Heart left ventricle (tissue), 13 donors: ENCODE measurements around the gene TSSC4.

Source experiments
- POLR2A ChIP-seq, 2 donors: fragments of 450-650 bp; IDR thresholded peaks; one replicate each; pipeline ENCODE4 v1.6.1; 2017; ENCODE audit warnings: antibody characterized with exemption in 2 of 2, mild to moderate bottlenecking in 2 of 2, moderate library complexity in 2 of 2
- TF ChIP-seq, protein P1 (sequence below), 12 donors: fragments of 200-600 bp; sonication (generic) in 4 of 12; IDR thresholded peaks; one replicate each; pipeline versions ENCODE4 v1.5.0 to v1.8.0; 2018 to 2022; ENCODE audit warnings: antibody characterized with exemption in 12 of 12, mild to moderate bottlenecking in 5 of 12
- donor health status: ischemic (EF 13 %, LVEDD 7.1; RV severe dilation, severe dysfunction).
- donor health status: DM: no; HTN: yes; CAD: no.
- donor health status: DM: no; HTN: no; CAD: no.
- donor health status: ischemic (EF 25% LVEDD 6.9; RV normal size, moderate dysfunction).
- donor health status: ischemic (EF 25% LVEDD 5.7; RV mildly dilated, moderate dysfunction).
- donor health status: ischemic (EF 35%, LVEDD 5.7; RV mildly dilated, moderate dysfunction).
- donor health status: nonischemic (EF 11% LVEDD 7.7; RV severe dilation, severe dysfunction).
- donor health status: DM: yes; HTN: yes; CAD: no.
- donor health status: PGD.
- donor health status: ischemic (EF 29% LVEDD 5.4; RV normal size, mild dysfunction).
- donor health status: nonischemic (EF 23%, LVEDD 6.1; RV moderate dilation, normal function).

GRCh38 chr11:2415601-2416380, 15.2 kb downstream of the TSSC4 start:
- TF ChIP-seq, protein P1, sequence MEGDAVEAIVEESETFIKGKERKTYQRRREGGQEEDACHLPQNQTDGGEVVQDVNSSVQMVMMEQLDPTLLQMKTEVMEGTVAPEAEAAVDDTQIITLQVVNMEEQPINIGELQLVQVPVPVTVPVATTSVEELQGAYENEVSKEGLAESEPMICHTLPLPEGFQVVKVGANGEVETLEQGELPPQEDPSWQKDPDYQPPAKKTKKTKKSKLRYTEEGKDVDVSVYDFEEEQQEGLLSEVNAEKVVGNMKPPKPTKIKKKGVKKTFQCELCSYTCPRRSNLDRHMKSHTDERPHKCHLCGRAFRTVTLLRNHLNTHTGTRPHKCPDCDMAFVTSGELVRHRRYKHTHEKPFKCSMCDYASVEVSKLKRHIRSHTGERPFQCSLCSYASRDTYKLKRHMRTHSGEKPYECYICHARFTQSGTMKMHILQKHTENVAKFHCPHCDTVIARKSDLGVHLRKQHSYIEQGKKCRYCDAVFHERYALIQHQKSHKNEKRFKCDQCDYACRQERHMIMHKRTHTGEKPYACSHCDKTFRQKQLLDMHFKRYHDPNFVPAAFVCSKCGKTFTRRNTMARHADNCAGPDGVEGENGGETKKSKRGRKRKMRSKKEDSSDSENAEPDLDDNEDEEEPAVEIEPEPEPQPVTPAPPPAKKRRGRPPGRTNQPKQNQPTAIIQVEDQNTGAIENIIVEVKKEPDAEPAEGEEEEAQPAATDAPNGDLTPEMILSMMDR (IDR thresholded peaks at IDR 0.05) = no peak
- no peak for TF ChIP-seq POLR2A (IDR thresholded peaks at IDR 0.05)
